K562 (cell line): ENCODE data around the gene RPS19BP1. TPM values are rescaled to one million over a fixed set of nuclear protein-coding genes. Genes with fewer than 3 reads are reported as not detected.

Source experiments
- ATAC-seq: fragments of 200-7000 bp; cut with Tn5 transposase; 3 replicates; pipeline ENCODE4 v1.9.1; 2020; ENCODE audit warnings: moderate library complexity
- BruUV-seq: library from RNA; stranded (reverse); fragments of 400-500 nt; replicated peaks from 2 replicates; lab custom pipeline; 2021; lab: Mats Ljungman, UMichigan
- CTCF ChIA-PET: fragments of 300-600 bp; formaldehyde crosslinking; extraction: SDS; loops from one replicate; lab custom pipeline; 2021; ENCODE audit warnings: low intra/inter-chr PET ratio; lab: Yijun Ruan, JAX
- POLR2A ChIA-PET: fragments of 300-600, 350-650 bp; sonication (Branson Sonifier 250); formaldehyde crosslinking; extraction: SDS; loops from one replicate; lab custom pipeline; 2021; ENCODE audit warnings: antibody characterized with exemption, inconsistent platforms; lab: Yijun Ruan, JAX
- DNase-seq, 4 experiments: peaks; one replicate each; pipeline versions ENCODE4 v3.0.0 to v3.0.0-alpha.2; 2011 to 2018; ENCODE audit warnings: low spot score in 3 of 4, mixed read lengths in 3 of 4; ENCODE audit errors: extremely low read depth in 1 of 4
- FAIRE-seq: peaks from 2 replicates; lab custom pipeline; 2011; peaks lifted over from hg19 to GRCh38; lab: Jason Lieb, UNC
- H2AFZ ChIP-seq: 2 replicates; pipeline ENCODE4 v1.6.0; 2011; ENCODE audit warnings: low read depth, low read length, control low read depth, inconsistent platforms
- H3K27ac ChIP-seq: fragments of 200-600 bp; 3 replicates; pipeline ENCODE4 v1.8.0; 2011; ENCODE audit warnings: low read depth, mild to moderate bottlenecking, control low read depth, inconsistent platforms, low read length, moderate library complexity, mixed read lengths; ENCODE audit errors: extremely low read depth
- H3K27me3 ChIP-seq, 2 experiments: fragments of 300-600 bp in 1 of 2; 2 replicates in 1 of 2; 3 replicates in 1 of 2; pipeline versions ENCODE4 v1.6.0 to v1.8.0; 2011; ENCODE audit warnings: inconsistent platforms in 2 of 2, low read length in 2 of 2, mild to moderate bottlenecking in 1 of 2, mixed read lengths in 1 of 2, moderate library complexity in 1 of 2; ENCODE audit not compliant: control insufficient read depth in 2 of 2, insufficient read depth in 2 of 2
- H3K36me3 ChIP-seq: fragments of 300-600 bp; 3 replicates; pipeline ENCODE4 v1.8.0; 2011; ENCODE audit warnings: mild to moderate bottlenecking, low read length, inconsistent platforms; ENCODE audit not compliant: control insufficient read depth, insufficient read depth
- H3K4me1 ChIP-seq, 2 experiments: fragments of 200-600 bp in 1 of 2; replicated peaks in 1 of 2; 2 replicates in 1 of 2; 3 replicates in 1 of 2; pipeline versions ENCODE4 v1.5.1 to v1.8.0; 2011; ENCODE audit warnings: inconsistent platforms in 2 of 2, low read length in 2 of 2, mild to moderate bottlenecking in 1 of 2, mixed read lengths in 1 of 2, moderate library complexity in 1 of 2; ENCODE audit not compliant: control insufficient read depth in 2 of 2, insufficient read depth in 2 of 2
- H3K4me2 ChIP-seq: 2 replicates; pipeline ENCODE4 v1.6.1; 2011; ENCODE audit warnings: low read length, control low read depth, inconsistent platforms, mixed read lengths; ENCODE audit not compliant: insufficient read depth
- H3K4me3 ChIP-seq: fragments of 200-600 bp; sonication (generic), shearing (Covaris generic); 2 replicates; pipeline ENCODE4 v1.5.1; 2016; ENCODE audit warnings: control low read depth, inconsistent platforms
- H3K79me2 ChIP-seq: fragments of 200-600 bp; 3 replicates; pipeline ENCODE4 v1.8.0; 2011; ENCODE audit warnings: low read length, inconsistent platforms; ENCODE audit not compliant: control insufficient read depth, insufficient read depth
- H3K9ac ChIP-seq, 2 experiments: 2 replicates each; pipeline versions ENCODE4 v1.6.0 to v1.6.1; 2011; ENCODE audit warnings: low read depth in 2 of 2, low read length in 2 of 2, control low read depth in 1 of 2, inconsistent platforms in 1 of 2, mild to moderate bottlenecking in 1 of 2, mixed read lengths in 1 of 2; ENCODE audit not compliant: insufficient read depth in 1 of 2
- H3K9me1 ChIP-seq: one replicate; pipeline ENCODE4 v1.6.0; 2011; ENCODE audit warnings: inconsistent platforms, mild to moderate bottlenecking, low read length, moderate library complexity; ENCODE audit not compliant: control insufficient read depth, insufficient read depth
- H3K9me3 ChIP-seq: replicated peaks from 2 replicates; pipeline ENCODE4 v1.5.1; 2011; ENCODE audit warnings: low read depth, low read length, inconsistent platforms; ENCODE audit not compliant: control insufficient read depth, insufficient read depth
- H4K20me1 ChIP-seq: replicated peaks from 2 replicates; pipeline ENCODE4 v1.6.1; 2011; ENCODE audit warnings: low read length, inconsistent platforms, mixed read lengths; ENCODE audit not compliant: control insufficient read depth, insufficient read depth
- ZNF830 ChIP-seq: fragments of 250-450 bp; sonication (Bioruptor Pico); IDR thresholded peaks from 2 replicates; pipeline ENCODE4 v1.5.0; 2021; ENCODE audit warnings: mild to moderate bottlenecking
- WGBS: fragments of 100-300 bp; shearing (Covaris generic); methylation state at CpG from one replicate; pipeline ENCODE4 v1.1.6; 2016; ENCODE audit warnings: low coverage, mixed read lengths; ENCODE audit not compliant: insufficient coverage; ENCODE audit errors: missing lambda C conversion rate; 5-methylcytosine and 5-hydroxymethylcytosine counted together
- in situ Hi-C: fragments of 300-500 bp; cut with MboI; formaldehyde crosslinking; loops from 4 replicates; pipeline ENCODE4 v1.15.0; 2018; ENCODE audit warnings: inconsistent platforms, mixed read lengths
- intact Hi-C: fragments of 100-400 bp; cut with micrococcal nuclease; formaldehyde crosslinking; loops from 2 replicates; pipeline ENCODE4 v1.14.2; 2022
- polyA plus RNA-seq, 8 experiments: library from polyadenylated mRNA; depleted of rRNA in 4 of 8; stranded (reverse) in 5 of 8; unstranded in 3 of 8; fragments of >200 nt; fragmentation: Nextera tagmentation in 2 of 8; fragmentation: Illumina TruSeq in 1 of 8; extraction: Ambion mirVana in 2 of 8; extraction: Trizol in 1 of 8; gene quantifications; 2 replicates each; pipeline versions ENCODE4 v1.2.1 to v1.2.3, GENCODE V29; 2011 to 2014; ENCODE audit warnings: inconsistent platforms in 1 of 8, missing spikeins in 1 of 8
- total RNA-seq, 7 experiments: library from RNA; depleted of rRNA in 6 of 7; stranded (reverse); fragments of >200 nt in 6 of 7; fragmentation: Illumina TruSeq in 2 of 7; extraction: Trizol in 2 of 7; gene quantifications; 2 replicates each; pipeline versions ENCODE4 v1.2.1 to v1.2.3, GENCODE V29; 2011 to 2021; ENCODE audit warnings: low replicate concordance in 1 of 7
- TF ChIP-seq, protein P1 (sequence below), 2 experiments: fragments of 450-650 bp; IDR thresholded peaks; 2 replicates each; pipeline ENCODE4 v1.6.1; 2016; ENCODE audit warnings: mild to moderate bottlenecking in 2 of 2, borderline replicate concordance in 1 of 2, low read depth in 1 of 2, moderate library complexity in 1 of 2
- TF ChIP-seq, protein P2 (sequence below): fragments of 450-650 bp; IDR thresholded peaks from 2 replicates; pipeline ENCODE4 v1.6.1; 2018; ENCODE audit not compliant: partially characterized antibody

The RPS19BP1 gene
- total and polyA plus RNA-seq, 9 of the 15 experiments (the other 6 are each of a cell fraction or from before 2014, with no cell fraction given) = 3.0 to 223 (median 84.3) TPM

DNA sequence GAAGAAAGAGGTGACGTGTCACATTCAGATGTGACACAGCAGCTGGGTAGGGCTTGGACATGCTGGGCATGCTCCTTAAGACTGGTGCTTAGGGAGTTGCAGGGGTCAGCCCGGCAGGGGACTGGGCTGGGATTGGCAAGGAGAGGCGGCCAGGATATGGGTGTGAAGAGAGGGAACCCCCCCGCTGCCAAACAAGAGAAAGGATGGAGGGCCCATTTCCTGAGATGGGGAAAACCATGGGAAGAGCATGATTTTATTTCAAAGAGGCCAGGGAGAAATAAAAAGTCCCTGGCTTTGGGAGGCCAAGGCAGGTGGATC, 6.9 kb downstream of the RPS19BP1 start:
- H3K27ac ChIP-seq = no peak overlapping the region
- CTCF ChIA-PET = no interaction called here
- H3K4me3 ChIP-seq = no peak overlapping the region
- TF ChIP-seq ZNF830 (CRISPR knock-in tag) = no peak
- TF ChIP-seq, protein P1, sequence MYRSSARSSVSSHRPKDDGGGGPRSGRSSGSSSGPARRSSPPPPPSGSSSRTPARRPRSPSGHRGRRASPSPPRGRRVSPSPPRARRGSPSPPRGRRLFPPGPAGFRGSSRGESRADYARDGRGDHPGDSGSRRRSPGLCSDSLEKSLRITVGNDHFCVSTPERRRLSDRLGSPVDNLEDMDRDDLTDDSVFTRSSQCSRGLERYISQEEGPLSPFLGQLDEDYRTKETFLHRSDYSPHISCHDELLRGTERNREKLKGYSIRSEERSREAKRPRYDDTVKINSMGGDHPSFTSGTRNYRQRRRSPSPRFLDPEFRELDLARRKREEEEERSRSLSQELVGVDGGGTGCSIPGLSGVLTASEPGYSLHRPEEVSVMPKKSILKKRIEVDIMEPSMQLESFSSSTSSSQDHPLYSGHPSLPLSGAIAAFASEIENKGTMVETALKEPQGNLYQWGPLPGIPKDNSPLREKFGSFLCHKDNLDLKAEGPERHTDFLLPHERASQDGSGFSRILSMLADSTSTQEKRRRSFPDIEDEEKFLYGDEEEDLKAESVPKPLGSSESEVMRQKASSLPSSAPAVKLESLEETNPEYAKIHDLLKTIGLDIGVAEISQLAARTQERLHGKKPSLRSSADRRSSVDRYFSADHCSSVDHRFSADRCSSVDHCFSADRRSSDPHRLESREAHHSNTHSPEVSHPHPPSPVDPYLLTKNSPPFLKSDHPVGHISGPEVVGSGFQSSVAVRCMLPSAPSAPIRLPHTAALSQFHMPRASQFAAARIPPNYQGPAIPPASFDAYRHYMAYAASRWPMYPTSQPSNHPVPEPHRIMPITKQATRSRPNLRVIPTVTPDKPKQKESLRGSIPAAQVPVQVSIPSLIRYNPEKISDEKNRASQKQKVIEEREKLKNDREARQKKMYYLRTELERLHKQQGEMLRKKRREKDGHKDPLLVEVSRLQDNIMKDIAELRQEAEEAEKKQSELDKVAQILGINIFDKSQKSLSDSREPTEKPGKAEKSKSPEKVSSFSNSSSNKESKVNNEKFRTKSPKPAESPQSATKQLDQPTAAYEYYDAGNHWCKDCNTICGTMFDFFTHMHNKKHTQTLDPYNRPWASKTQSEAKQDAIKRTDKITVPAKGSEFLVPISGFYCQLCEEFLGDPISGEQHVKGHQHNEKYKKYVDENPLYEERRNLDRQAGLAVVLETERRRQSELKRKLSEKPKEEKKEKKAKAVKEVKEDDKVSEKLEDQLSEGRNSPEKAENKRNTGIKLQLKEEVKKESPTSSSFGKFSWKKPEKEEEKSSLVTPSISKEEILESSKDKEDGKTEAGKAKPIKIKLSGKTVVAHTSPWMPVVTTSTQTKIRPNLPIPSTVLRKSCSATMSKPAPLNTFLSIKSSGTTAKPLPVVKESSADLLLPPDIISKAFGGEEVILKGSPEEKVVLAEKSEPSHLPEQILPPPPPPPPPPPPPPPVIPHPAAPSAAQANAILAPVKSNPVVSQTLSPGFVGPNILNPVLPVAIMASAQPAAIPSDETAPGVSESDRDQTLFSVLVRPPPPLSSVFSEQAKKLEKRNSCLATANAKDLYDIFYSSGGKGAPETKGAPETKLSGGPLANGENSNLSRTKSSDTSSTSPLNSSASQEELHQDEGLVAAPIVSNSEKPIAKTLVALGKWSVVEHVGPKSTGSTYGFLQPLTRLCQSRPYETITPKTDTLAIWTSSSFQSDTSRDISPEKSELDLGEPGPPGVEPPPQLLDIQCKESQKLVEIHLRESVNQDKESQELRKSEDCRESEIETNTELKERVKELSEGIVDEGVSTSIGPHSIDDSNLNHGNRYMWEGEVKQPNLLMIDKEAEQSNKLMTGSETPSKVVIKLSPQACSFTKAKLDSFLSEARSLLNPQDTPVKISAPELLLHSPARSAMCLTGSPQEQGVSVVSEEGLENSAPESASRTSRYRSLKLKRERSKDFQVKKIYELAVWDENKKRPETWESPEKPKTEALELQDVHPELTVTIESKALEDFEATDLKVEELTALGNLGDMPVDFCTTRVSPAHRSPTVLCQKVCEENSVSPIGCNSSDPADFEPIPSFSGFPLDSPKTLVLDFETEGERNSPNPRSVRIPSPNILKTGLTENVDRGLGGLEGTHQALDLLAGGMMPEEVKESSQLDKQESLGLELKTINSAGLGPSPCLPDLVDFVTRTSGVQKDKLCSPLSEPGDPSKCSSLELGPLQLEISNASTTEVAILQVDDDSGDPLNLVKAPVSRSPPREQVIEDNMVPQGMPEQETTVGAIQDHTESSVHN (IDR thresholded peaks at IDR 0.05; ENCODE audit: borderline replicate concordance in 1 of 2, low read depth in 1 of 2) = no peak
- TF ChIP-seq, protein P2, sequence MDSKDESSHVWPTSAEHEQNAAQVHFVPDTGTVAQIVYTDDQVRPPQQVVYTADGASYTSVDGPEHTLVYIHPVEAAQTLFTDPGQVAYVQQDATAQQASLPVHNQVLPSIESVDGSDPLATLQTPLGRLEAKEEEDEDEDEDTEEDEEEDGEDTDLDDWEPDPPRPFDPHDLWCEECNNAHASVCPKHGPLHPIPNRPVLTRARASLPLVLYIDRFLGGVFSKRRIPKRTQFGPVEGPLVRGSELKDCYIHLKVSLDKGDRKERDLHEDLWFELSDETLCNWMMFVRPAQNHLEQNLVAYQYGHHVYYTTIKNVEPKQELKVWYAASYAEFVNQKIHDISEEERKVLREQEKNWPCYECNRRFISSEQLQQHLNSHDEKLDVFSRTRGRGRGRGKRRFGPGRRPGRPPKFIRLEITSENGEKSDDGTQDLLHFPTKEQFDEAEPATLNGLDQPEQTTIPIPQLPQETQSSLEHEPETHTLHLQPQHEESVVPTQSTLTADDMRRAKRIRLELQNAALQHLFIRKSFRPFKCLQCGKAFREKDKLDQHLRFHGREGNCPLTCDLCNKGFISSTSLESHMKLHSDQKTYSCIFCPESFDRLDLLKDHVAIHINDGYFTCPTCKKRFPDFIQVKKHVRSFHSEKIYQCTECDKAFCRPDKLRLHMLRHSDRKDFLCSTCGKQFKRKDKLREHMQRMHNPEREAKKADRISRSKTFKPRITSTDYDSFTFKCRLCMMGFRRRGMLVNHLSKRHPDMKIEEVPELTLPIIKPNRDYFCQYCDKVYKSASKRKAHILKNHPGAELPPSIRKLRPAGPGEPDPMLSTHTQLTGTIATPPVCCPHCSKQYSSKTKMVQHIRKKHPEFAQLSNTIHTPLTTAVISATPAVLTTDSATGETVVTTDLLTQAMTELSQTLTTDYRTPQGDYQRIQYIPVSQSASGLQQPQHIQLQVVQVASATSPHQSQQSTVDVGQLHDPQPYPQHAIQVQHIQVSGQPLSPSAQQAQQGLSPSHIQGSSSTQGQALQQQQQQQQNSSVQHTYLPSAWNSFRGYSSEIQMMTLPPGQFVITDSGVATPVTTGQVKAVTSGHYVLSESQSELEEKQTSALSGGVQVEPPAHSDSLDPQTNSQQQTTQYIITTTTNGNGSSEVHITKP = no peak
- H4K20me1 ChIP-seq = peaks cover 30% of the 10 kb centered on the region
- peak in 1 of 4 experiments; percentile 19 for DNase-seq
- FAIRE-seq = no peak
- no peaks in the 10 kb centered on the region for H3K27me3 ChIP-seq
- H3K4me1 ChIP-seq = peaks cover 20 to 57% of the 10 kb centered on the region in 2 experiments; a peak in 4 of 5 replicates
- no peak for ATAC-seq
- no peak overlapping the region for H2AFZ ChIP-seq
- H3K9me3 ChIP-seq = no peaks in the 10 kb centered on the region
- no peak overlapping the region for H3K9ac ChIP-seq
- POLR2A ChIA-PET = interaction anchor here (0.5 to 6.1 kb wide), 8 partner anchors 9 to 491 kb away, joined by 3 to 106 read pairs (median 4); partner anchors contain the start of genes MIEF1 and RPL3
- no peaks in the 10 kb centered on the region for H3K9me1 ChIP-seq
- peaks cover 73% of the 10 kb centered on the region for H3K36me3 ChIP-seq
- 40% methylated on average over 1 of the region's 4 CpGs for WGBS
- in situ Hi-C loops (no loop called here), intact Hi-C loops (loop anchor here (10.0 kb wide), 1 partner anchor 351 kb away; no protein-coding TSS in a partner anchor)
- BruUV-seq = no TSS peak
- no peak overlapping the region for H3K4me2 ChIP-seq
- H3K79me2 ChIP-seq = peaks cover 67% of the 10 kb centered on the region
